Measurements from ENCODE around the gene CPNE4. TPM values are rescaled to one million over a fixed set of nuclear protein-coding genes. Genes with fewer than 3 reads are reported as not detected.

The CPNE4 gene
- total RNA-seq, 4 donors from 2014 or later, result 0.10 to 0.25 (median 0.16) TPM; not detected in 1

- WGBS, 2 donors, result 85 to 92% methylated on average over 2 of the region's 2 CpGs
- no peak for DNase-seq (ENCODE audit: low spot score in 2 of 2)
- intact Hi-C loops (cut with DNase I; ENCODE audit: low total_unique reads), result no loop called here
- H3K4me3 ChIP-seq (ENCODE audit: low read depth, poor library complexity, severe bottlenecking), result no peak overlapping the region
- TF ChIP-seq POLR2A (IDR thresholded peaks at IDR 0.05), result no peak
- no peak for TF ChIP-seq CTCF (IDR thresholded peaks at IDR 0.05)
Observed at GRCh38 chr3:131555456-131555855, 479.4 kb downstream of the CPNE4 start.

GRCh38 chr3:131553495-131554247 is 481.1 kb downstream of the CPNE4 start:
- DNase-seq (ENCODE audit: low spot score in 2 of 2), result no peak
- intact Hi-C loops (cut with DNase I; ENCODE audit: low total_unique reads), result no loop called here
- WGBS, 2 donors, result 76 to 85% methylated on average over 3 of the region's 3 CpGs
- TF ChIP-seq POLR2A (IDR thresholded peaks at IDR 0.05), result no peak
- no peak for TF ChIP-seq CTCF (IDR thresholded peaks at IDR 0.05)
- no peak overlapping the region for H3K4me3 ChIP-seq (ENCODE audit: low read depth, poor library complexity, severe bottlenecking)

GRCh38 chr3:131551761-131552160 is 483.1 kb downstream of the CPNE4 start:
- intact Hi-C loops (cut with DNase I; ENCODE audit: low total_unique reads), result no loop called here
- TF ChIP-seq CTCF (IDR thresholded peaks at IDR 0.05) (no peak), POLR2A (IDR thresholded peaks at IDR 0.05) (no peak)
- H3K4me3 ChIP-seq (ENCODE audit: low read depth, poor library complexity, severe bottlenecking), result no peak overlapping the region
- no peak for DNase-seq (ENCODE audit: low spot score in 2 of 2)
- WGBS, 2 donors, result 36% methylated on average over 4 of the region's 4 CpGs

GRCh38 chr3:131550562-131551465 is 484.0 kb downstream of the CPNE4 start:
- DNase-seq (ENCODE audit: low spot score in 2 of 2), result no peak
- no peak overlapping the region for H3K4me3 ChIP-seq (ENCODE audit: low read depth, poor library complexity, severe bottlenecking)
- TF ChIP-seq POLR2A (IDR thresholded peaks at IDR 0.05) (no peak), CTCF (IDR thresholded peaks at IDR 0.05) (no peak)
- intact Hi-C loops (cut with DNase I; ENCODE audit: low total_unique reads), result no loop called here
- WGBS, 2 donors, result 43 to 70% methylated on average over 4 of the region's 4 CpGs

GRCh38 chr3:131549340-131549739 is 485.5 kb downstream of the CPNE4 start:
- DNase-seq (ENCODE audit: low spot score in 2 of 2), result no peak
- TF ChIP-seq POLR2A (IDR thresholded peaks at IDR 0.05) (no peak), CTCF (IDR thresholded peaks at IDR 0.05) (no peak)
- H3K4me3 ChIP-seq (ENCODE audit: low read depth, poor library complexity, severe bottlenecking), result no peak overlapping the region
- 88 to 98% methylated on average over 1 of the region's 1 CpG for WGBS, 2 donors
- intact Hi-C loops (cut with DNase I; ENCODE audit: low total_unique reads), result no loop called here
